K562 (cell line): ENCODE data around the gene METTL15. TPM values are rescaled to one million over a fixed set of nuclear protein-coding genes. Genes with fewer than 3 reads are reported as not detected.
A peak's percentile ranks its signal among the peaks of the same experiment; 100 is the strongest.

Experiments used
- ATF7 ChIP-seq: fragments of 450-650 bp; IDR thresholded peaks from 2 replicates; pipeline ENCODE4 v1.7.1; 2014; ENCODE audit warnings: mild to moderate bottlenecking, moderate library complexity
- CBFA2T3 ChIP-seq: fragments of 450-650 bp; IDR thresholded peaks from 2 replicates; pipeline ENCODE4 v1.6.1; 2017
- CBX2 ChIP-seq: fragments of 200-600 bp; sonication (generic); IDR thresholded peaks from one replicate; pipeline ENCODE4 v1.6.1; 2012; ENCODE audit warnings: mild to moderate bottlenecking, low read length, inconsistent platforms; ENCODE audit not compliant: insufficient read depth, poor library complexity, severe bottlenecking
- ELF2 ChIP-seq: fragments of 250-450 bp; sonication (Bioruptor Pico); IDR thresholded peaks from 2 replicates; pipeline ENCODE4 v1.5.0; 2021; ENCODE audit warnings: mild to moderate bottlenecking
- L3MBTL2 ChIP-seq: fragments of 450-650 bp; IDR thresholded peaks from 2 replicates; pipeline ENCODE4 v1.6.1; 2016; ENCODE audit warnings: mild to moderate bottlenecking, moderate library complexity
- MCM5 ChIP-seq: fragments of 450-650 bp; IDR thresholded peaks from 2 replicates; pipeline ENCODE4 v1.6.1; 2016; ENCODE audit warnings: low read depth
- MEF2A ChIP-seq: IDR thresholded peaks from 2 replicates; pipeline ENCODE4 v1.6.1; 2011; ENCODE audit warnings: low read depth, mild to moderate bottlenecking, low read length, moderate library complexity; ENCODE audit not compliant: control insufficient read depth
- NFE2L1 ChIP-seq: fragments of 450-650 bp; IDR thresholded peaks from 2 replicates; pipeline ENCODE4 v1.6.1; 2016; ENCODE audit warnings: missing genetic modification characterization, low read depth, mild to moderate bottlenecking, missing compliant biosample characterization, moderate library complexity, borderline replicate concordance
- PHB ChIP-seq: fragments of 250-450 bp; sonication (Bioruptor Pico); IDR thresholded peaks from 2 replicates; pipeline ENCODE4 v1.5.0; 2021
- RUNX1 ChIP-seq: sonication (generic); IDR thresholded peaks from 2 replicates; pipeline ENCODE4 v1.6.1; 2016; ENCODE audit warnings: antibody characterized with exemption, low read depth
- SMARCC2 ChIP-seq: fragments of 450-650 bp; IDR thresholded peaks from 2 replicates; pipeline ENCODE4 v1.6.1; 2017; ENCODE audit warnings: antibody characterized with exemption, moderate library complexity, mild to moderate bottlenecking, low read depth
- SP2 ChIP-seq: IDR thresholded peaks from 2 replicates; pipeline ENCODE4 v1.6.1; 2011; ENCODE audit warnings: mild to moderate bottlenecking, low read depth, low read length, moderate library complexity; ENCODE audit not compliant: poor library complexity, severe bottlenecking; ENCODE audit errors: extremely low read depth
- TCF7 ChIP-seq: sonication (generic); IDR thresholded peaks from 2 replicates; pipeline ENCODE4 v1.6.1; 2016; ENCODE audit warnings: antibody characterized with exemption, borderline replicate concordance
- THRAP3 ChIP-seq: fragments of 450-650 bp; IDR thresholded peaks from 2 replicates; pipeline ENCODE4 v1.6.1; 2016; ENCODE audit warnings: mild to moderate bottlenecking, inconsistent platforms, borderline replicate concordance
- WHSC1 ChIP-seq: IDR thresholded peaks from one replicate; pipeline ENCODE4 v1.6.1; 2012; ENCODE audit warnings: low read length, control low read depth, inconsistent platforms
- ZNF124 ChIP-seq: sonication (generic); formaldehyde crosslinking; IDR thresholded peaks from 2 replicates; pipeline ENCODE4 v1.8.1; 2022; ENCODE audit warnings: missing genetic modification reagents
- ZNF668 ChIP-seq: fragments of 250-450 bp; sonication (Bioruptor Pico); IDR thresholded peaks from 2 replicates; pipeline ENCODE4 v1.8.0; 2022; ENCODE audit warnings: mild to moderate bottlenecking, inconsistent platforms
- polyA plus RNA-seq, 8 experiments: library from polyadenylated mRNA; depleted of rRNA in 4 of 8; stranded (reverse) in 5 of 8; unstranded in 3 of 8; fragments of >200 nt; fragmentation: Nextera tagmentation in 2 of 8; fragmentation: Illumina TruSeq in 1 of 8; extraction: Ambion mirVana in 2 of 8; extraction: Trizol in 1 of 8; gene quantifications; 2 replicates each; pipeline versions ENCODE4 v1.2.1 to v1.2.3, GENCODE V29; 2011 to 2014; ENCODE audit warnings: inconsistent platforms in 1 of 8, missing spikeins in 1 of 8
- total RNA-seq, 7 experiments: library from RNA; depleted of rRNA in 6 of 7; stranded (reverse); fragments of >200 nt in 6 of 7; fragmentation: Illumina TruSeq in 2 of 7; extraction: Trizol in 2 of 7; gene quantifications; 2 replicates each; pipeline versions ENCODE4 v1.2.1 to v1.2.3, GENCODE V29; 2011 to 2021; ENCODE audit warnings: low replicate concordance in 1 of 7
- TF ChIP-seq, protein P1 (sequence below): fragments of 450-650 bp; conservative IDR thresholded peaks from 2 replicates; pipeline ENCODE4 v1.6.1; 2016; ENCODE audit warnings: missing genetic modification characterization, low read depth, mild to moderate bottlenecking, missing compliant biosample characterization, moderate library complexity
- TF ChIP-seq, protein P2 (sequence below): sonication (generic); formaldehyde crosslinking; IDR thresholded peaks from 2 replicates; pipeline ENCODE4 v1.8.1; 2023; ENCODE audit warnings: mild to moderate bottlenecking, missing genetic modification reagents
- TF ChIP-seq, protein P3 (sequence below): fragments of 450-650 bp; IDR thresholded peaks from 2 replicates; pipeline ENCODE4 v1.6.1; 2016; ENCODE audit warnings: borderline replicate concordance
- TF ChIP-seq, protein P4 (sequence below): fragments of 450-650 bp; IDR thresholded peaks from 2 replicates; pipeline ENCODE4 v1.7.0; 2016; ENCODE audit warnings: borderline replicate concordance

Gene METTL15
- total and polyA plus RNA-seq, 9 of the 15 experiments (the other 6 are each of a cell fraction or from before 2014, with no cell fraction given), result 10.7 to 21.7 (median 15.9) TPM

DNA sequence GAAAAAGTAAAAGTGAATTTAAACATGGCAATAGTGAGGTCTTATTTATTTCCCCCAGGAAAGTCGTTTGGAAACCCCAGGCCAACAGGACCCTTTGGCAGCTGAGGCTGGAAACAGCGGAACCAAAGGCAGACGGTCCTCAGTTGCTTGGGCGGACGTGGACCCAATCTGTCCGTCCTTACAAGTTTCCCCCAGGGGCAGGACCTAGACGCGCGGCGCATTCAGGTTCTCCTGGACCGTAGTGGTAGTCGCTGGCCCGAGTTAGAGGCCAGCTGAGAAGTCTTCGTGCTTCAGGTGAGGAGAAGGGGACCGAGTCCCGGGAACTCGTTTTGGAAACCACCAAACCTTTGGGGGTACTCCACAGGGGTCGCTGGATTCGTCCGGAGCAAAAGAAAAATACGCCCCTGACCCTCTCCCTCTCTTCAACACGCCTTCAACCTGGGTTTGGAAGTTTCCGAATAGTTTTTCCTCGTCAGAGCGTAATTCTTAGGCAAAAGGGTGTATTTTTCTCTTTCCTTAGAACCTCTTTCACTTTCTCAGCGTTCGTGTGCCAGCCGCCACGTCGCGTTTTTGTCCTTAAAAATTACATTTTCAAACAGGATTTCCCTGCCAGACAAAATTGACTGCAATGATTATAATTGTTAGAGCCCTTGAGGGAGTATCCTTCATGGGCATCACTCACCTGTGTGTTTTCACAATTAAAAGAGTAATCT is 2.1 kb downstream of the METTL15 start (continued):
- TF ChIP-seq SP2 (no peak), L3MBTL2 (no peak), NFE2L1 (tag) (no peak), MCM5 (no peak), WHSC1 (no peak), RUNX1 (no peak), ATF7 (peak; percentile 44; the same call in 1 of the 2 replicates), MEF2A (peak; percentile 47; the same call in 1 of the 2 replicates), TCF7 (no peak; the same call in 1 of the 2 replicates), CBX2 (no peak), ZNF124 (no peak), SMARCC2 (no peak), CBFA2T3 (no peak), PHB (CRISPR knock-in tag) (no peak), ELF2 (CRISPR knock-in tag) (0 out of 2 replicates have a peak, but pooled peaks have one; percentile 72), ZNF668 (no peak), THRAP3 (no peak)
- TF ChIP-seq, protein P1, sequence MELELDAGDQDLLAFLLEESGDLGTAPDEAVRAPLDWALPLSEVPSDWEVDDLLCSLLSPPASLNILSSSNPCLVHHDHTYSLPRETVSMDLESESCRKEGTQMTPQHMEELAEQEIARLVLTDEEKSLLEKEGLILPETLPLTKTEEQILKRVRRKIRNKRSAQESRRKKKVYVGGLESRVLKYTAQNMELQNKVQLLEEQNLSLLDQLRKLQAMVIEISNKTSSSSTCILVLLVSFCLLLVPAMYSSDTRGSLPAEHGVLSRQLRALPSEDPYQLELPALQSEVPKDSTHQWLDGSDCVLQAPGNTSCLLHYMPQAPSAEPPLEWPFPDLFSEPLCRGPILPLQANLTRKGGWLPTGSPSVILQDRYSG (tag), result no peak
- TF ChIP-seq, protein P2, sequence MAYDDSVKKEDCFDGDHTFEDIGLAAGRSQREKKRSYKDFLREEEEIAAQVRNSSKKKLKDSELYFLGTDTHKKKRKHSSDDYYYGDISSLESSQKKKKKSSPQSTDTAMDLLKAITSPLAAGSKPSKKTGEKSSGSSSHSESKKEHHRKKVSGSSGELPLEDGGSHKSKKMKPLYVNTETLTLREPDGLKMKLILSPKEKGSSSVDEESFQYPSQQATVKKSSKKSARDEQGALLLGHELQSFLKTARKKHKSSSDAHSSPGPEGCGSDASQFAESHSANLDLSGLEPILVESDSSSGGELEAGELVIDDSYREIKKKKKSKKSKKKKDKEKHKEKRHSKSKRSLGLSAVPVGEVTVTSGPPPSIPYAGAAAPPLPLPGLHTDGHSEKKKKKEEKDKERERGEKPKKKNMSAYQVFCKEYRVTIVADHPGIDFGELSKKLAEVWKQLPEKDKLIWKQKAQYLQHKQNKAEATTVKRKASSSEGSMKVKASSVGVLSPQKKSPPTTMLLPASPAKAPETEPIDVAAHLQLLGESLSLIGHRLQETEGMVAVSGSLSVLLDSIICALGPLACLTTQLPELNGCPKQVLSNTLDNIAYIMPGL (CRISPR knock-in tag), result no peak
- TF ChIP-seq, protein P3, sequence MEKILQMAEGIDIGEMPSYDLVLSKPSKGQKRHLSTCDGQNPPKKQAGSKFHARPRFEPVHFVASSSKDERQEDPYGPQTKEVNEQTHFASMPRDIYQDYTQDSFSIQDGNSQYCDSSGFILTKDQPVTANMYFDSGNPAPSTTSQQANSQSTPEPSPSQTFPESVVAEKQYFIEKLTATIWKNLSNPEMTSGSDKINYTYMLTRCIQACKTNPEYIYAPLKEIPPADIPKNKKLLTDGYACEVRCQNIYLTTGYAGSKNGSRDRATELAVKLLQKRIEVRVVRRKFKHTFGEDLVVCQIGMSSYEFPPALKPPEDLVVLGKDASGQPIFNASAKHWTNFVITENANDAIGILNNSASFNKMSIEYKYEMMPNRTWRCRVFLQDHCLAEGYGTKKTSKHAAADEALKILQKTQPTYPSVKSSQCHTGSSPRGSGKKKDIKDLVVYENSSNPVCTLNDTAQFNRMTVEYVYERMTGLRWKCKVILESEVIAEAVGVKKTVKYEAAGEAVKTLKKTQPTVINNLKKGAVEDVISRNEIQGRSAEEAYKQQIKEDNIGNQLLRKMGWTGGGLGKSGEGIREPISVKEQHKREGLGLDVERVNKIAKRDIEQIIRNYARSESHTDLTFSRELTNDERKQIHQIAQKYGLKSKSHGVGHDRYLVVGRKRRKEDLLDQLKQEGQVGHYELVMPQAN, result peak; percentile 79; the same call in 1 of the 2 replicates
- TF ChIP-seq, protein P4, sequence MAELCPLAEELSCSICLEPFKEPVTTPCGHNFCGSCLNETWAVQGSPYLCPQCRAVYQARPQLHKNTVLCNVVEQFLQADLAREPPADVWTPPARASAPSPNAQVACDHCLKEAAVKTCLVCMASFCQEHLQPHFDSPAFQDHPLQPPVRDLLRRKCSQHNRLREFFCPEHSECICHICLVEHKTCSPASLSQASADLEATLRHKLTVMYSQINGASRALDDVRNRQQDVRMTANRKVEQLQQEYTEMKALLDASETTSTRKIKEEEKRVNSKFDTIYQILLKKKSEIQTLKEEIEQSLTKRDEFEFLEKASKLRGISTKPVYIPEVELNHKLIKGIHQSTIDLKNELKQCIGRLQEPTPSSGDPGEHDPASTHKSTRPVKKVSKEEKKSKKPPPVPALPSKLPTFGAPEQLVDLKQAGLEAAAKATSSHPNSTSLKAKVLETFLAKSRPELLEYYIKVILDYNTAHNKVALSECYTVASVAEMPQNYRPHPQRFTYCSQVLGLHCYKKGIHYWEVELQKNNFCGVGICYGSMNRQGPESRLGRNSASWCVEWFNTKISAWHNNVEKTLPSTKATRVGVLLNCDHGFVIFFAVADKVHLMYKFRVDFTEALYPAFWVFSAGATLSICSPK, result no peak
